ENCODE measurements around the gene OR8H2. TPM values are rescaled to one million over a fixed set of nuclear protein-coding genes. Genes with fewer than 3 reads are reported as not detected.

Gene OR8H2
- not detected for total RNA-seq

GRCh38 chr11:56103210-56103737 lies at the start of gene OR8H2:
TSS of gene OR8H2 (plus strand) at chr11:56103687. CDS start at chr11:56105043, 1,356 bp downstream.

GRCh38 chr11:56093008-56093407 lies 10.5 kb upstream of the OR8H2 start, which contains the start of gene OR8I2:
TSS of gene OR8I2 (plus strand) at chr11:56093308. CDS start at chr11:56093308, 0 bp downstream.

GRCh38 chr11:56122073-56122472 lies 18.6 kb downstream of the OR8H2 start, which contains the start of gene OR8H3:
TSS of gene OR8H3 (plus strand) at chr11:56122373. CDS start at chr11:56122373, 0 bp downstream.

GRCh38 chr11:56140151-56140661 lies 36.7 kb downstream of the OR8H2 start, which contains the start of gene OR8J3:
TSS of gene OR8J3 (minus strand) at chr11:56140201. CDS start at chr11:56137718, 2,483 bp downstream.

Small RNAs within 50 kb of the gene (small RNA-seq; reads per million reads assigned to genes)
- not detected for gene OR8I4P (ENCODE audit: low replicate concordance)

Other genes starting within 250 kb of the OR8H2 start
- not detected for gene TRIM51, start 220.4 kb upstream of the OR8H2 start, total RNA-seq
- gene OR5W2, start 189.1 kb upstream of the OR8H2 start, total RNA-seq = not detected
- not detected for gene OR5I1, start 167.3 kb upstream of the OR8H2 start, total RNA-seq
- gene OR10AG1, start 133.7 kb upstream of the OR8H2 start, total RNA-seq = not detected
- not detected for gene OR5F1, start 109.1 kb upstream of the OR8H2 start, total RNA-seq
- not detected for gene OR5AS1, start 76.0 kb upstream of the OR8H2 start, total RNA-seq
- not detected for gene OR8I2, start 10.4 kb upstream of the OR8H2 start, total RNA-seq
- gene OR8H3, start 18.7 kb downstream of the OR8H2 start, total RNA-seq = not detected
- gene OR8J3, start 36.5 kb downstream of the OR8H2 start, total RNA-seq = not detected
- gene OR8K5, start 56.6 kb downstream of the OR8H2 start, total RNA-seq = not detected
- gene OR5J2, start 72.9 kb downstream of the OR8H2 start, total RNA-seq = not detected
- gene OR5T2, start 130.6 kb downstream of the OR8H2 start, total RNA-seq = not detected
- not detected for gene OR5T3, start 148.6 kb downstream of the OR8H2 start, total RNA-seq
- not detected for gene OR5T1, start 170.5 kb downstream of the OR8H2 start, total RNA-seq
- gene OR8H1, start 188.6 kb downstream of the OR8H2 start, total RNA-seq = not detected
- gene OR8K3, start 211.5 kb downstream of the OR8H2 start, total RNA-seq = not detected
- not detected for gene OR8K1, start 242.4 kb downstream of the OR8H2 start, total RNA-seq

Measured in parietal lobe (tissue), 2 donors.